Thyroid gland (tissue), 4 donors: ENCODE data around the gene HYOU1. TPM values are rescaled to one million over a fixed set of nuclear protein-coding genes. Genes with fewer than 3 reads are reported as not detected.
A peak's percentile ranks its signal among the peaks of the same experiment; 100 is the strongest.

Source experiments
- DNase-seq, 2 donors: peaks; one replicate each; pipeline ENCODE4 v3.0.0-alpha.2; 2019
- H3K27ac ChIP-seq, 3 donors: fragments of 200-600 bp; sonication (generic); 1 replicate in 2 of 3; 2 replicates in 1 of 3; pipeline ENCODE4 v1.5.1; 2016 to 2019; ENCODE audit warnings: mild to moderate bottlenecking in 1 of 3, moderate library complexity in 1 of 3
- H3K27me3 ChIP-seq: fragments of 200-600 bp; sonication (generic); one replicate; pipeline ENCODE4 v1.5.1; 2019
- H3K36me3 ChIP-seq, 2 donors: fragments of 200-600 bp; sonication (generic); one replicate each; pipeline ENCODE4 v1.5.1; 2016 to 2019
- H3K4me1 ChIP-seq, 2 donors: fragments of 200-600 bp; sonication (generic); one replicate each; pipeline ENCODE4 v1.5.1; 2017 to 2019
- H3K4me3 ChIP-seq, 3 donors: fragments of 200-600 bp; sonication (generic); replicated peaks in 1 of 3; 1 replicate in 2 of 3; 2 replicates in 1 of 3; pipeline ENCODE4 v1.5.1; 2016; ENCODE audit warnings: mild to moderate bottlenecking in 1 of 3
- H3K9me3 ChIP-seq: fragments of 200-600 bp; sonication (generic); one replicate; pipeline ENCODE4 v1.5.1; 2017
- CTCF ChIP-seq, 6 experiments: fragments of 200-600 bp in 3 of 6; fragments of 450-650 bp in 3 of 6; sonication (generic) in 3 of 6; IDR thresholded peaks; one replicate each; pipeline ENCODE4 v1.5.1; 2016 to 2019; ENCODE audit warnings: antibody characterized with exemption in 6 of 6, mild to moderate bottlenecking in 2 of 6, inconsistent platforms in 1 of 6, moderate library complexity in 1 of 6
- POLR2A ChIP-seq, 2 donors: fragments of 450-650 bp; IDR thresholded peaks; one replicate each; pipeline ENCODE4 v1.6.1; 2017; ENCODE audit warnings: antibody characterized with exemption in 2 of 2, mild to moderate bottlenecking in 2 of 2, moderate library complexity in 1 of 2
- WGBS, 2 donors: methylation state at CpG; one replicate each; pipeline ENCODE4 v1.1.5; 2017; 5-methylcytosine and 5-hydroxymethylcytosine counted together
- intact Hi-C: fragments of 100-400 bp; cut with DNase I; formaldehyde crosslinking; loops from one replicate; pipeline ENCODE4 v1.15.1; 2023
- total RNA-seq, 4 donors: library from RNA; depleted of rRNA; stranded (reverse); fragments of >200 nt; gene quantifications; one replicate each; pipeline ENCODE4 v1.2.3, GENCODE V29; 2016

Gene HYOU1
- total RNA-seq, 4 donors from 2014 or later = 145 to 369 (median 320) TPM

- Histone ChIP-seq H3K36me3 (no peaks in the 10 kb centered on the region), H3K4me3 (no peak overlapping the region), H3K27me3 (no peaks in the 10 kb centered on the region), H3K27ac (no peak overlapping the region), H3K9me3 (no peaks in the 10 kb centered on the region), H3K4me1 (peaks cover 20 to 48% of the 10 kb centered on the region in 2 donors)
- peak in 1 of 2 donors; percentile 39 for DNase-seq
- 32 to 75% methylated on average over 1 of the region's 1 CpG for WGBS, 2 donors
- TF ChIP-seq CTCF (IDR thresholded peaks at IDR 0.05) = no peak
- TF ChIP-seq POLR2A (IDR thresholded peaks at IDR 0.05) = no peak
- intact Hi-C loops = no loop called here
Measured at GRCh38 chr11:119089319-119089718, 32.3 kb upstream of the HYOU1 start.

- peak overlapping the region in 1 of 3 donors; percentile 30 for H3K27ac ChIP-seq
- no peak for TF ChIP-seq CTCF (IDR thresholded peaks at IDR 0.05)
- peaks cover 16 to 44% of the 10 kb centered on the region in 2 donors for H3K4me1 ChIP-seq
- WGBS, 2 donors = 93 to 95% methylated on average over 9 of the region's 9 CpGs
- intact Hi-C loops = no loop called here
- no peak for DNase-seq
- H3K9me3 ChIP-seq = no peaks in the 10 kb centered on the region
- no peaks in the 10 kb centered on the region for H3K27me3 ChIP-seq
- no peaks in the 10 kb centered on the region for H3K36me3 ChIP-seq
- H3K4me3 ChIP-seq = no peak overlapping the region
Measured at GRCh38 chr11:119088406-119088805, 31.4 kb upstream of the HYOU1 start.

GRCh38 chr11:119087747-119088241, 30.8 kb upstream of the HYOU1 start:
- TF ChIP-seq POLR2A (IDR thresholded peaks at IDR 0.05) = no peak
- TF ChIP-seq CTCF (IDR thresholded peaks at IDR 0.05) = no peak
- peaks cover 10 to 38% of the 10 kb centered on the region in 2 donors for H3K4me1 ChIP-seq
- intact Hi-C loops = no loop called here
- H3K27me3 ChIP-seq = no peaks in the 10 kb centered on the region
- no peaks in the 10 kb centered on the region for H3K36me3 ChIP-seq
- peak; percentile 74 to 83 for DNase-seq
- 20 to 60% methylated on average over 1 to 2 of the region's 2 CpGs for WGBS, 2 donors
- peak overlapping the region in 1 of 3 donors; percentile 30 for H3K27ac ChIP-seq
- H3K9me3 ChIP-seq = no peaks in the 10 kb centered on the region
- no peak overlapping the region for H3K4me3 ChIP-seq

GRCh38 chr11:119087123-119087522, 30.1 kb upstream of the HYOU1 start:
- H3K27me3 ChIP-seq = no peaks in the 10 kb centered on the region
- intact Hi-C loops = no loop called here
- peaks cover 6% of the 10 kb centered on the region in 2 donors for H3K36me3 ChIP-seq
- H3K9me3 ChIP-seq = no peaks in the 10 kb centered on the region
- 71% methylated on average over 6 of the region's 6 CpGs for WGBS, 2 donors
- no peak overlapping the region for H3K27ac ChIP-seq
- no peak for DNase-seq
- H3K4me3 ChIP-seq = no peak overlapping the region
- no peak for TF ChIP-seq POLR2A (IDR thresholded peaks at IDR 0.05)
- peaks cover 10 to 32% of the 10 kb centered on the region in 2 donors for H3K4me1 ChIP-seq

GRCh38 chr11:119085437-119085847, 28.4 kb upstream of the HYOU1 start:
- Histone ChIP-seq H3K9me3 (no peaks in the 10 kb centered on the region), H3K36me3 (peaks cover 23% of the 10 kb centered on the region in 2 donors), H3K27me3 (no peaks in the 10 kb centered on the region), H3K4me3 (peak overlapping the region in 2 of 3 donors; percentile 13 to 54), H3K27ac (peak overlapping the region in 2 of 3 donors; percentile 87 to 93), H3K4me1 (peaks cover 10 to 32% of the 10 kb centered on the region in 2 donors)
- intact Hi-C loops = no loop called here
- DNase-seq = no peak
- 0 to 2% methylated on average over 12 to 13 of the region's 13 CpGs for WGBS, 2 donors
- TF ChIP-seq CTCF (IDR thresholded peaks at IDR 0.05) (no peak), POLR2A (IDR thresholded peaks at IDR 0.05) (no peak)
